Stimulated activated CD4-positive, alpha-beta T cell treated with anti-CD3 and anti-CD28 coated beads, Interleukin-1b, Interleukin-23, amount 100 ng/mL, for 4 hours (primary cell): ENCODE data around the gene TCHP.
"Not testable (repeated sequence)": the region's sequence is repeated elsewhere in the genome, so short reads cannot be mapped to it uniquely, and the experiment has no call there.

ENCODE experiments used
- DNase-seq, 2 donors: peaks; one replicate each; pipeline ENCODE4 v3.0.0-alpha.2; 2020; ENCODE audit warnings: low read depth in 2 of 2

Gene TCHP, protein sequence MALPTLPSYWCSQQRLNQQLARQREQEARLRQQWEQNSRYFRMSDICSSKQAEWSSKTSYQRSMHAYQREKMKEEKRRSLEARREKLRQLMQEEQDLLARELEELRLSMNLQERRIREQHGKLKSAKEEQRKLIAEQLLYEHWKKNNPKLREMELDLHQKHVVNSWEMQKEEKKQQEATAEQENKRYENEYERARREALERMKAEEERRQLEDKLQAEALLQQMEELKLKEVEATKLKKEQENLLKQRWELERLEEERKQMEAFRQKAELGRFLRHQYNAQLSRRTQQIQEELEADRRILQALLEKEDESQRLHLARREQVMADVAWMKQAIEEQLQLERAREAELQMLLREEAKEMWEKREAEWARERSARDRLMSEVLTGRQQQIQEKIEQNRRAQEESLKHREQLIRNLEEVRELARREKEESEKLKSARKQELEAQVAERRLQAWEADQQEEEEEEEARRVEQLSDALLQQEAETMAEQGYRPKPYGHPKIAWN

DNA sequence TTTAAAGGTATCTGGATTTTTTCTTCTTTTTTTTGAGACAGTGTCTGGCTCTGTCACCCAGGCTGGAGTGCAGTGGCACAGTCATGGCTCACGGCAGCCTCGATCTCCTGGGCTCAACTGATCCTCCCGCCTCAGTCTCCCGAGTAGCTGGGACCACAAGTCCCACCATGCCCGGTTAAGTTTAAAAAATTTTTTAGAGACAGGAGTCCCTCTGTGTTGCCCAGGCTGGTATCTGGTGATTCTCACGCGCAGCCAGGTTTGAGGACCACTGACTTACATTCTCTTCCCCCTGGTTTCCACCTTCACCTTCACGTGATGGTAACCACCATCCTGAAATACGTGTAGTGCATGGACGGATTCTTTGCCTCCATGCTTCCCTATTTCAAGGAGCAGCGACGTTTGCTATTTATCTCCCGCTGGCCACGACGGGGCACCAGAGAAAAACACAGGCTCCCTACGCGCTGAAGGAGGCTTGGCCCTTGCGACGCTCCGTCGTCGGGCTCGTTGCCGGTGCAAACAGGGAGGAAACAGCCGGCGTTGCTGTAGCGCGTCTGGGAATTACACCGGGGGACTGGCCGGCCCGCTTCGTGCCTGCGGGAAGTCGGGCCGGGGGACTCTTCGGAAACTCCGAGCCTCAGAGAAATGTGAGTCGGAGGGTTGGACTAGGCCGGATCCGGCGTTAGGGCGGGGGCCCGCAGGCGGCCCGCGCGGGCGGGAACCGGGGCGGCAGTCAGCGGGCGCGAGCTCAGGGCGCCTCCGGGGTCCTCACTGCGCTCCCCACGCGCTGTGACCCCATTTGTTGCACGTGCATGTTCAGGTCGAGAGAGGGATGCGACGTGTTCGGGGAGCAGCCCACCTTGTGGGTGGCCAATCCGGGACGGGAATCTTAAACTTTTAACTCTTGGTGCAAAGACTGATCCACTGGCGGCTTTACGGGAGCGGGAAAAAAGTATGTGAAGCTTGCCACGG lies at the start of gene TCHP:
TSS of gene TCHP (plus strand) at position 492 of the 969 bp plus-strand sequence. CDS start 2,753 bp downstream, outside the sequence.
- peak; percentile 57 to 64 for DNase-seq

DNA sequence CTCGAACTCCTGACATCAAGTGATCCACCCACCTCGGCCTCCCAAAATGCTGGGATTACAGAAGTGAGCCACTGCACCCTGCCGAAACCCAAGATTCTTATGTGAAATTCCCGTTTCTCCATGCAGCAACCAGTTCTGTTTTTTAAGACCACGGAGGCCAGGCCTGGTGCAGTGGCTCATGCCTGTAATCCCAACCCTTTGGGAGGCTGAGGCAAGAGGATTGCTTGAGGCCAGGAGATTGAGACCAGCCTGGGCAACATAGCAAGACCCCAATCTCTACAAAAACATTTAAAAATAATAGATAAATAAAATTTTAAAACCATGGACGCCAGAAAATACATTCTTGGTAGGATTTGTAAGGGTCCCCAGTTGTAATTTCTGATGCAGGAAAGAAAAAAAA lies 49.6 kb upstream of the TCHP start:
- DNase-seq: not testable (repeated sequence)

DNA sequence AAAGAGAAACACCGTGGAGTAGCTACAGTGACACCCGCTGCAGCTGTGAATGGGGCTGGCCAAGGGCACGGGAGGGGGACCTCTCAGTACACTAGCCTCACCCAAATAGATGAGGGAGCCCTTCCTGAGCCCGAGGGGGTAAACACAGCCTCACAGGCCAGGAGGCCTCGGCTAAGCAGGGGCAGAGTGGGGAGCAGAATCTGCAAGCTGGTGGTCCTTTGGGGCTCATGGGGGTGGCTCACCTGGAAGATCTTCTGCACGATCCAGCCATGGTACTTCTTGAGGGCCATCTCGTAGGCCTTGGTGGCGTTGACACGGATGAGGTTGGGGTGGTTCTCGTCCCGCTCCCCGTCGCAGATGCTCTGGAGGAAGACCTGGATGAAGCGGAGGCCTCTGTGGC lies 44.7 kb upstream of the TCHP start:
- no peak for DNase-seq

DNA sequence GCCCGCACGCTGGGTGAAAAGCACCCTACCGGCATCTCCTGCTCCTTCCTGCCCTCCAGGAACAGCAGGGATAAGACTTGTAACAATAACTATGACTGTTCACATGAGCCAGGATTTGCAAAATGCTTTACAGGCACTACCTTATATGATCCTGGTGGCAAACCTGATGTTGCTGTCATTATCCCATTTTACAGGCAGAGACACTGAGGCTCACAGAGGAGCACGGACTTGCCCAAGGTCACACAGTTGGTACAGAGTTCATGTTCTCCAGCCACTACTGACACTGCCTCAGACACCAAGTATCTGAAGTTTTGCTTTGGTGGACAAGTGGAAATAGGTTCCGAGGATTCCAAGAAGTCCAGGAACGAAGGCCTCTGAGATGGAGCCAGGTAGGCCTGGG lies 42.4 kb upstream of the TCHP start:
- no peak for DNase-seq

DNA sequence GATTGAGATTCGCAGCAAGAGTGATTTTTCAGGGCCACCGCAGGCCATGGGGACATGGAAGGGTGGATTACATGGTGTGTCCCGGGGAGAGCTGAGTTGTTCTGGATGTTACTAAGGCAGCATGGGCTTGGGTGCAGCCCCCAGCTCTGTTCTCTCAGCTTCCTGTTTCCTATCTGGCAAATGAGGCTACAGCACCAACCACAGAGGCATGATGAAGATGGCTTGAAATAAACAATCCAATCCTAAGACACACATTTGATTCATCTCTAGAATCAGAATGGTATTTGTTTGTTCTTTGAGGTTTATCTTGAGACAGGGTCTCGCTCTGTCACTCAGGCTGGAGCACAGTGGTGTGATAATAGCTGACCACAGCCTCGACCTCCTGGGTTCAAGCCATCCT lies 41.3 kb upstream of the TCHP start:
- DNase-seq: no peak

DNA sequence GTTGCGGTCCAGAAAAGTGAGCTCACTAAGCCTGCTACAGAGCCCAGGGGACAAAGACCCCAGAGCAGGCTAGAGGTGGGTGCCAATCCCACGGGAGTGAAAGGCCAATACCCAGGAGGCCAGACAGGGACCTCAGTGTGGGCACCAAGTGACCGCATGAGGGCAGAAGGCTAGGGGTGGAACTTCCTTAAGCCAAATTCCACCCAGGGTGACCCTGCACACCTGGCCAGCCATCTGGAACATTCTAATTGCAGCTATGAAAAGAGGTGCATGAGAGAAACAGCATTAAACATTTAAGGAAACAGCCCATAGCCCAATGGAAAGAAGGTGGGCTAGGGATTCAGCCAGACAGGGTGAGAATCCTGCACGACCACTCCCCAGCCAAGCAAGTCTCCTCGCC lies 39.1 kb upstream of the TCHP start:
- no peak for DNase-seq

DNA sequence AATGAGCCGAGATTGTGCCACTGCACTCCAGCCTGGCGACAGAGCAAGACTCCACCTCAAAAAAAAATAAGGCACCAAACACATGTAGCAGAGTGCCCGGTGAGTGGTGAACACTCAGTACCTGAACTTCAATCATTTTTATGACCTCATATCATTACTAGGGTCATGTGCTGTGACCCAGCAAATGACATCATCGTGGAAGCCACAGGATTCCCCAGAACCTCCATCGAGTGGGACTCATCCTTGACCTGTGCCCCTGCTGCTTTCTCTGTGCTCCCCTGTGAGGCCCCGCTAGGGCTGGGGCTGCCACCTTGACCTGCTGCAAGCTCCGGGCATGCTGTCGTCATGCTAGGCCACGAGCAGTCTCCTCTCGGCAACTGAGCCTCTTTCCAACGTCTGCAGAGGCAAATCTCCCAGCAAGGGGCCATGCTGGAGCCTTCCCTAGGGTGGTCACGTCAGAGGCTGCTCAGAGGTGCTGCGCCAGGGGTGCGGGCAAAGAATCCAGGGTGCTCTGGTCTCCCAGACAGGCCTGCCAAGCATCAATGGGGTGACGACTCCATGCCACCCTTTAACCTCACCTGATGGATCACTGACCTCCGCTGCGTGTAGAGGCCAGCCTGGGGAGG lies 38.3 kb upstream of the TCHP start:
- no peak for DNase-seq

DNA sequence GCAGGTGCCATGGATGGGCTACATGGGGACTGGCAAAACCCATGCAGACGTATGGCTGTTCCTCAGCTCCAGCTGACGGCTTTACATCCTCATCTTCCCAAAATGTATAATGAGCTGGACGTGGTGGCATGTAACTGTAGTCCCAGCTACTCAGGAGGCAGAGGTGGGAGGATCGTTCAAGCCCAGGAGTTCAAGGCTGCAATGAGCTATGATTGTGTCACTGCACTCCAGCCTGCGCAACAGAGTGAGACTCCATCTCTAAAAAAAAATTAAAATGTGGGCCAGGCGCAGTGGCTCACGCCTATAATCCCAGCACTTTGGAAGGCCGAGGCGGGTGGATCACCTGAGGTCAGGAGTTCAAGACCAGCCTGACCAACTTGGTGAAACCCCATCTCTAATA lies 37.6 kb upstream of the TCHP start:
- not testable (repeated sequence) for DNase-seq

DNA sequence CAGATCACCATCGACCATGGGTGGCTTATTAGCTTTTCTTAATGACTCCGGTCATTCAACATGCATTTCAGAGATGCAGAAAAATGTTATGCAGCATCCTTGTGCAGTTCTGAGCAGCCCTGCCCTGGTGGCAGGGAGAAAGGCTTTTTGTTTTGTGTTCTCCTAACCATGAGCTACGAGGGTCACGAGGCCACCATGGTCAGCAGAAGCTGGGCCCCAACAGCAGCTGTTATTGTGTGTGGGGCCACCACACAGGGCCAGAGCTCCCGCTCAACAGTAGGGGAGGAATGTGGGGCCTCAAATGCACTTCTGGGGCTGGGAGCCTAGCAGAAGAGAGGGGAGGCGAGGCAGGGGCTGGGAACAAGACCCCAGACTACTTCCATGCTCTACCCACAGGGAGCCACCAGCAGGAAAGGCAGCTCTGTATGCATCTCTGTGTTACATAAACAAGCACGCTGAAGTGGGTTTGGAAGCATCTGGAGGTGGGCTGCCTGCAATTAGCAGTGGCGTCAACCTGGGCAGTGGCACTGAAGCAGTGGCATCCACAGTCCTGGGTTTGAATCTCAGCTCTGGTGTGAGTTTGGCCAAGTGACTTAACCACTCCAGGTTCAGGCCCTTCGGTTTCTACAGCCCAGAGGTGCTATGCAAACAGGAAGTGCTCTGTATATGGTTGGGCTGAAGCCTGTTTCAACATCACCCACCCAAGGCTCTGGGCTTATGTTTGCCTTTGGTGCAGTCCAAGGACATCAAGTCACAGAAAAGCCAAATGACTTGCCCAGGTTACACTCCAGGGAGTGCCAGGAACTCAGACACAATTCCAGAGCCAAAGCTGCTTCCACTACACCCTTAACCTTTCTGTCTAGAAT lies 36.0 kb upstream of the TCHP start:
- no peak for DNase-seq

DNA sequence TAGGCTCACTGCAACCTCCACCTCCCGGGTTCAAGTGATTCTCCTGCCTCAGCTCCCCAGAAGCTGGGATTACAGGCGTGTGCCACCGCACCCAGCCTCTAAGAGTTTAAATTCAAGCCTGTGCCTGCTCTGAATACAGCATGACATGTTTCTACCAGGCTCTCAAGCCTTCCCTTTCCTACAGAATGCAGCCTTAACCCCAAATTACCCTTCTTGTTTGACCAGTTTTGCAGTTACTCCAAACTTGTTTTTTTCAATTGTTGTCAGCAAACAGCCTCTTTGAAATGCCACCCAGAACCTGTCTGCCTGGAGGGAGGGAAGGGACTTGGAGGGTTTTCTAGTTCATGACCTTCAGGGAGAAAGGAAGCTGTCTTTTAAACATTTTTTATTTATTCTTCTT lies 35.2 kb upstream of the TCHP start:
- DNase-seq: no peak

DNA sequence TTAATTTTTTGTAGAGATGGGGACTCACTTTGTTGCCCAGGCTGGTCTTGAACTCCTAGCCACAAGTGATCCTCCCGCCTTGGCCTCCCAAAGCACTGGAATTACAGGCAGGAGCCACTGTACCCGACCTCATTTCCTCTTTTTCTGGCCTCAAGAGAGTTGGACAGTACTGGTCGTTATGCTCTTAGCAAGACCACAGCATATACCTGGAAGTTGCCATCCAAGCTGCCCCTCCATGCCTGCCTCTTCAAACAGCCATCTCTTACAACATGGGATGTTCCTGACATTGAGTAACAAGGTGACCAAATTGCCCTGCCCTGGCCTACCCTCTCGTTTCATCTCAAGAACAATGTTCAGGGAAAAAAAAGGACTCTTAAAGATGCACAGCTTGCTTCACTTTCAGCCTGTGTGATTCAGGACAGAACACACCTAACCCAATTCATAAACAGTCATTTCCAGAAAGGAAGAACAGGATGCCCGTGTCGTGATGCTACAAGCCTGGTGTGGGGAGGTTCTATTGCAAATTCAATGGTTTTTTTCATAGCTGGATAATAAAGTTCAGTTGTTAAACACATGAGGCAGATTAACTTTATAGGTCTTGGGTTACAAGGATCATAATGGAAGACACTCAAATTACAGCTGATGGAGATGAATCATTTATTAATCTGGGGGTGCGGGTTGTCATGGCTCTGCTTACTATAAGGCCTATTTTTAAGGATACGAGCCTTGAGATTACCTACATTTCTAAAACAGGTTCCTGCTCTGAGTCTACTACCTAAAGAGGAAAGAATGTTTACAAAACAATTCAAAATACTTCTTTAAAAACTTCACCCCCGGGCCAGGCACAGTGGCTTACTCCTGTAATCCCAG lies 31.7 kb upstream of the TCHP start:
- DNase-seq: no peak

DNA sequence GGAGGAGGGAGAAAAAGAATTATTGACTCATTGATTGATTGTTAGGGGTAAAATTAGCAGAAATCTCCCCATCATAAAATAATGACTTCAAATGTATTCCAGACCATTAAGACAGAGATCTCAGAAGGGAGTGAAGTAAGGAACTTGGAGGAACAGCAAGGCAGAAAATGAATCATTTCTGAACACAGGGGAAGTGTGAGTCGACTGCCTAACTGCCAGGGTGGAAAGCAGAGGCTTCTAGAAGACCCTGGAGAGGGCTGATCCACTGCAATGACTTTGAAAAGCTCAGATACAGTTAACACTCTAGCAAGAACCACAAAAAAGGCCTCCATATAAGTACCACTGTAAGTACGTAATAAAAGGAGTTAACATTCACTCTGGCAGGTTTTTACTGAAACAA lies 29.4 kb upstream of the TCHP start:
- DNase-seq: no peak

DNA sequence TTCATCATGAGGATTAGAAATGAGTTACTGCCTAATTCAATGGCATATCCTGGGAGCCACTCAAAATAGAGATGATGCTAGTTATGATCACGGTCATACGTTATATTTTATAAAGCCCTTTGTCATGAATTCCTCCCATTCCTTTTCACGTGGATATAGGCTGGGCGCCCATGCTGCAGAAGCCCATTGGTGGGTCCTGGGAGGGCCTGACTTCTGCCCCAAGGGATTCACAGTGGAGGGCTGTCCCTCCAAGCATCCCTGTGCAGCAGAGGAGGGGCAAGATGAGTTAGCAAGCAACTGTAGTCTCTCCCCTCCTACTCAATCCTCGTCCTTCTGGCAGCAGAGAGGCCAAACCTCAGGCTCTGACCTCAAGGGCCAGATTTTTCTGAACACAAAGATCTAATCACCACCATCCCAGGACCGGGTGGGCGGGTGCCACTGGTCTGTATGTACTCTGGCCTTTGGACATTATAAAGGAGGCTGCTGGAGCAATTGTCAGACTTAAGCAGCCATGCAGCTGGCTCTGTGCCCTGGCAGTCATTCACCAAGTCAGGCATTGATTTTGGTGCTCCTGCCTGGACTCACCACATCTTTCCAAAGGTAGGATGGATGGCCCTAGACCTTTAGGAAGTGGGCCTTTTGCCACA lies 28.3 kb upstream of the TCHP start:
- DNase-seq: no peak

DNA sequence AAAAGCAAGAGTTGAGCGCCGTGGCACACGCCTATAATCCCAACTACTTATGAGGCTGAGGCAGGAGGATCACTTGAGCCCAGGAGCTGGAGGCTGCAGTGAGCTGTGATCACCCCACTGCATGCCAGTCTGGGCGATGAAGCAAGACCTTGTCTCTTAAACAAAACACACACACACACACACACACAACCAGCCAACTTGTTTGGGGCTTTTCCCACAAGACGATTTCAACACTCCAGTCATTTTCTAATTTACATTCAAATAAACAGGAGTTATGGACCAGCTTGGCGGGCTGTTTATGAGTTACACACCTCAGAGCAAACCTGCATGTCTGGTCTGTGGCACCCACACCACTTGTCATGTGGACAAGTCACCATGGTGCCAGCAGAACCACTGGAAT lies 26.4 kb upstream of the TCHP start:
- no peak for DNase-seq

DNA sequence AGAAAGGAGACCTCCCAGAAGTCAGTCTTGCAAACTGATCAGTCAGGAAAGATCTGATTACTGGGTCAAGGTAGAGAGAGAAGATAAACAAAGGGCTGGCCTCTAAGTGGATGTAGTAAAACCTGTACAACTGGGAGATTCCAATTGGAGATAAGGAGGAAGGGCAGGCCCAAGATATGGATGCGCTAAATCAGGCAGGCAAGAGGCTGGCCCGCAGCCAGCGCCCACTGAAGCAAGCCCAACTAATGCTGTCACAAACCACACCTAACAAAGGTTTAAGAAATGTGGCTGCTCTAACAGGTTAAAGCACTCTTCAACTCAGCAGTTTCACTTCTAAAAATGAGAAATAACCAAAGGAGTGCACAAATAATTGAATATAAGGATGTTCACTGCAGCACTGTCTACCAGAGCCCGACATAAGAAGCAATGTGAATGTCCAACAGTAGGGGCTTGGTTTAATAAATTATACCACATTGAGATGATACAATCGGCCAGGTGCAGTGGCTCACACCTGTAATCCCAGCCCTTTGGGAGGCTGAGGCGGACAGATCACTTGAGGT lies 24.4 kb upstream of the TCHP start:
- no peak for DNase-seq

DNA sequence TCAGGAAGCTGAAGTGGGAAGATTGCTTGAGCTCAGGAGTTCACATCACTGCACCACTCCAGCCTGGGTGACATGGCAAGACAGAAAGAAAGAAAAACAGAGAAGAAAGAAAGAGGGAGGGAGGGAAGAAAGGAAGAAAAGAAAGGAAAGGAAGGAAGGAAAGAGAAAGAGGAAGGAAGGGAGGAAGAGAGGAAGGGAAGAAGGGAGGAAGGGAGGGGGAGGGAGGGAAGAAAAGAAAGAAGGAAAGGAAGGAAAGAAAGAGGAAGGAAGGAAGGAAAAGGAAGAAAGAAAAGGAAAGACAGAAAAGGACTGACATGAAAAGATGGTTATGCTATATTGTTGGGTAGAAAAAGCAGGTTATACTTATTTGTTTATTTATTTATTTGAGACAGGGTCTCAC lies 23.7 kb upstream of the TCHP start:
- DNase-seq: no peak

DNA sequence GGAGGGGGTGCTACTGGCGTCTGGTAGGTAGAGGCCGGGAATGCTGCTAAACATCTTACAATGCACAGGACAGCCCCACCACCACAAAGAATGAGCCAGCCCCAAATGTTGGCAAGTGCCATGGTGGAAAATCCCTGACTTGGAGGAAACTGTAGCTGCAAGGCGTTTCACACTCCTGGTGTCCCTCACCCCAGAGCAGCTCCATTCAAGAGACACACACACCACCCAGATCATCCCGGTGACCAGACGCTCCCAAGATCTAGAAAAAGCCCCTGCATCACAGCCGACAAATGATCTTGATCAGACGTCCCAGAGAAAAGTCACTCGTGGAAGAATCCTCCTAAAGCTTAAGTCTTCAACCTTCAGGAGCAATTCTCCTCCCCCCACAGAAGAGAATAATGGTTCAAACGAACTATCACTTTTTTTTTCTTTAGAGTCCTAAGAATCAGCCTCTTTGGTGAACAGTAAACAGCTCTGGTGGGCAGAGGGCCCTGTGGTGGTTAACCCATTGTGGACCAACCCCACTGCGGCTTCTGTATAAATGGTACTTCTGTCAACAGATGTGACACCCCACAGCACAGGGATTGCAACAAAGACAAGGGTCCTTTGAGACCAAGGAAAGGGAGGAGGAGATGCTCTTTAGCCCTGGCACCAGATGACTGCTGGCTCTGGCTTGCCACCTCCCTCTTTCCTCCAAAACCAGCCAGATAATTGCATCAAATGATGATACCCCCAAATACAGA lies 22.4 kb upstream of the TCHP start:
- no peak for DNase-seq

DNA sequence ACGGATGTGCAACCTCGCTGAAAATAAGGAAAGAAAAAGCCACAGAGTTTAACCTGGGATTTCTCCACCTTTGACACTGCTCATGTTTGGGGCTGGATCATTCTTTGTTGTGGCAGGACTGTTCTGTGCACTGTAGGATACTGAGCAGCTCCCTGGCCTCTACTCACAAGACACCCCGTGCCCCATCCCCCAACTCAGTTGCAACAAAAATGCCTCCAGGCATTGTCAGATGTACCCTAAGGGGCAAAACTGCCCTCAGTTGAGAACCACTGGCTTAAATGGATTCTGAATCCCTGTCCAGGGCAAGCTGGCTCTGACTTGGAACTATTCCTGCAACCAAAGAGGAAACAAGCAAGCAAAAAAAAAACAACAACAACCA lies 21.8 kb upstream of the TCHP start:
- DNase-seq: no peak

DNA sequence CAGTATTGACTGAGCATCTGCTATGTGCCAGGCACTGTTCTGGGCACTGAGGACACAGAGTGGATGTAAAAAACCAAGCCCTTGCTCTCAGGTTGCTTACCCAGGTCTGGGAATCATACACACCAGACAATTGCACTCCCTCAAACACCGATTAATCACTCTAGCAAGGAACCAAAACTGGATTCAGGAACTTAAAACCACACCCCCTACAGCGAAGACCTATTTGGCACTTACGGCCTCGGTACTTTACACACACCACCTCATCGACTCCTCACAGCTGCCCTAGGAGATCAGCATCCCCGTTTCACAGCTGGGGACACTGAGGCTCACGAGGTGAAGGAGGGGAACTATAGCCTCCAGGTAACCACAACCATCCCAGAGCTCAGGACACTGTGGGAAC lies 21.3 kb upstream of the TCHP start:
- no peak for DNase-seq
